HUES6 (cell line): ENCODE data around the gene RAD18.

Experiments used
- H3K27ac ChIP-seq: 2 replicates; pipeline ENCODE4 v1.7.0; 2013; ENCODE audit warnings: low read depth, mild to moderate bottlenecking, low read length, inconsistent platforms
- H3K27me3 ChIP-seq: 2 replicates; pipeline ENCODE4 v1.6.1; 2013; ENCODE audit warnings: low read length; ENCODE audit not compliant: control insufficient read depth, insufficient read depth
- H3K36me3 ChIP-seq: 2 replicates; pipeline ENCODE4 v1.6.1; 2013; ENCODE audit warnings: low read length; ENCODE audit not compliant: control insufficient read depth, insufficient read depth
- H3K4me1 ChIP-seq: 2 replicates; pipeline ENCODE4 v1.6.1; 2013; ENCODE audit warnings: low read length; ENCODE audit not compliant: control insufficient read depth, insufficient read depth
- H3K4me3 ChIP-seq: 2 replicates; pipeline ENCODE4 v1.5.1; 2013; ENCODE audit warnings: low read depth, low read length
- H3K9ac ChIP-seq: one replicate; pipeline ENCODE4 v1.6.1; 2013; ENCODE audit warnings: mild to moderate bottlenecking, low read length
- H3K9me3 ChIP-seq: 2 replicates; pipeline ENCODE4 v1.6.1; 2013; ENCODE audit warnings: low read depth, low read length; ENCODE audit not compliant: control insufficient read depth, insufficient read depth

Gene RAD18

DNA sequence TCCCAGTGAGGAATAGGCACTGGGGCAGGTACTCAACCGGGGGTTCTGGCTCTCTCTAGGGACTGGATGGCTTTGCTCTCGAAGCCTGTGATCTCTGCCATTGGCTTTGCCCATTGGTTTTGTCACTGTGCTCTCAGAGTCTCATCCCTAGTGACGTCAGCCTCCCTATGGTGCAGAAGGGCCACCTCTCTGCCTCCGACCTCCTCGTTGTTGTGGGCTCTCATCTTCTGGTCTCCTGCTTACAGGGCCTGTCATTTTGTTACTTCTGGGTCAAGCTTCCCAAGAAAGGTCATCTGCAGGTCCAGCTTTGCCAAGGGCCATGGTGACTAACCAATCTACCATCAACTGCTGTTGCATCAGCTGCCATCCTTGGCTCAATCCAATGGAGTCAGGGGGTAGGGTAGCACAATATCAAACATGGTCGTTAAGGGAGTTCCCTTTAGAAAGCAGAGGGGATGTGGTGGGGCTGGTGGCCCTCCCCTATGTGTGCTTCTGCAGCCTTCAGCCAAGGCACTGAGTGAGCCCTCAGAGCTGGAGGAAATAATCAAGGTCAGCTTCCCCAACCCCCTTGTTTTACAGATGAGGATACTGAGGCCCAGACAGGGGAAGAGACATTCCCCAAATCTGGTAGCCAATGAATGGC lies 13.4 kb upstream of the RAD18 start:
- Histone ChIP-seq H3K4me3 (no peak overlapping the region), H3K9me3 (peaks cover 9% of the 10 kb centered on the region), H3K4me1 (peaks cover 6% of the 10 kb centered on the region; the same call in 1 of the 2 replicates), H3K9ac (no peak overlapping the region), H3K36me3 (no peaks in the 10 kb centered on the region), H3K27ac (no peak overlapping the region), H3K27me3 (peaks cover 3% of the 10 kb centered on the region; the same call in 1 of the 2 replicates)

DNA sequence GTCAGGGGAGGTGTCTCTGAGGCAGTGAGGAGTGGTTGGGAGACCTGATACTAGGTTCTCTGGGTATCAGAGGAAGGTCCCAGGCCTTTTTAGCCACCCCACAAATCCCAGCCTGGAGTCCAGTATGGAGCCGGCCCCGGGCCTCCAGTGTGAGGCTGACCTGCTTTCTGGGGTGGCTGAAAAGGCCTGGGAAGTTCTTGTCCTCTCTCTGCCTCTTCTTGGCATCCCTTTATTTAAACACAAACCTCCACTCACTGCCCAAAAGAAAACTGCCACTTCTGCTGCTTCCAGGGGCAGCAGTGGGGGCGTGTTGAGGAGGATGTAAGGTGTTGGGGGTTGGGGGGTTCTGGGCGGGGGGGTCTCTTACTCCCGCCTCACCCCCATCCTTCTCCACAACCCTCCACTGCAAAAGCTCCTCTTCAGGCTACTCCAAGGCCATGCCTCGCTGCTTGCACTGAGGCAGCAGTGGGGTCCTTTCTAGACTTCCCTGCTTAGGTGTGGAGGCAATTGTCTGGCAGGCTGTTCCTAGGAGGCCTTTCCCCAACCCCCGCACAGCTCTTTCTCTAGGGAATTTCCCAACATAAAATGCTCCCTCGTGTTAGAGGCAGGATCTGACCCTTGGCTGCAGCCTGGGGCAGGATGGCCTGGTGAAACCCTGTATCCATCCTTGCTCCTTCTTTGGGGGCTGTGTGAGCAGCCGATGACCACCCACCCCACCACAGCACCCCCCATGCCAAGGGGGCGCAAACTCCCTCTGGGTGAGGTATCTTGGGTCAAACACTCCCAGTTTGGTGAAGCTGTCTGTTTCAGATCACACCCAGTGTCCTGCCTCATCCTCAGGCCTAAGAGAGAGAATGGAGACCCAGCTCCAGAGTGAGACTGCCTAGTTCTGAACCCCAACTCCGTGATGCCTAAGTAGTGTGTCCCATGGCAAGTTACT lies 12.1 kb upstream of the RAD18 start:
- Histone ChIP-seq H3K27me3 (peaks cover 9% of the 10 kb centered on the region; the same call in 1 of the 2 replicates), H3K27ac (no peak overlapping the region), H3K4me3 (no peak overlapping the region), H3K9me3 (peaks cover 9% of the 10 kb centered on the region), H3K9ac (no peak overlapping the region), H3K4me1 (peaks cover 6% of the 10 kb centered on the region; the same call in 1 of the 2 replicates), H3K36me3 (no peaks in the 10 kb centered on the region)

DNA sequence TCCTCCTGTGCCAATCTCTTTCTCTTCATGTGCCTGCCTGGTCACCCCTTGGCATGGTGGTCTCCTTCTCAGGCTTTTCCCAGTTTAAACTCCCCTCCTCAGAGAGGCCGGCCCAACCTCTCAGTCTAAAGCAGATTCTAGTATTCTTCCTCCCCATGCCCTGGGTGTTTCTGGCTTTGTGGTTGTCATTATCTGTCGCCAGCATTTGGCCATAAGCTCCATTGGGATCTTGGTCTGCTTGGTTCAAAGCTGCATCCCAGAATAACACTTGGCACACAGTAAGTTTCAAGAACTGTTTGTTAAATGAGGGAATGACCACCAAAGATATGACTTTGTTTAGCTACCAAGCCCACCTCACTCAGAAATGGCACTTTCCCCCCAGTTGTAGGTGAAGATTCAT lies 11.2 kb upstream of the RAD18 start:
- H3K4me1 ChIP-seq, result peaks cover 6% of the 10 kb centered on the region; the same call in 1 of the 2 replicates
- peaks cover 9% of the 10 kb centered on the region; the same call in 1 of the 2 replicates for H3K9me3 ChIP-seq
- no peak overlapping the region for H3K9ac ChIP-seq
- no peak overlapping the region for H3K4me3 ChIP-seq
- no peaks in the 10 kb centered on the region for H3K36me3 ChIP-seq
- no peak overlapping the region for H3K27ac ChIP-seq
- peaks cover 9% of the 10 kb centered on the region; the same call in 1 of the 2 replicates for H3K27me3 ChIP-seq

DNA sequence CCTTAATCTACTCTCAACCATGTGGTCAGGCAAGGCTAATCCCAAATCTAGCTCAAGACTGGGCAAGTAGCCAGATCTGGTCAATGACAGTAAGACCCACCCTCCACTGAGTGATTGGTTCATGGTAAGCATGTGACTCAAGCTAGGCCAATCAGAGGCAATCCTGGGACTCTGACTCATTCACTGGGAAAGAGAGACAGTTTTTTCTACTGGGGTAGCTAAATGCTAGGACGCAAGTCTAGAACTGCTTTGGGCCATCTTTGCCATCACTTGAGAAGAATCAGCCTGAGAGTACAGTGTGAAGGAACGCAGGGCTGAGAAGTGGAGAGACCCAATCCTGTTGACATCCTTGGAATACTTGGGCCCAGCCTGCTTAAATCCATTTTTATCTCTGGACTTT lies 9.4 kb upstream of the RAD18 start:
- H3K9me3 ChIP-seq, result no peaks in the 10 kb centered on the region
- peaks cover 9% of the 10 kb centered on the region; the same call in 1 of the 2 replicates for H3K27me3 ChIP-seq
- H3K9ac ChIP-seq, result no peak overlapping the region
- H3K36me3 ChIP-seq, result no peaks in the 10 kb centered on the region
- peaks cover 6% of the 10 kb centered on the region; the same call in 1 of the 2 replicates for H3K4me1 ChIP-seq
- no peak overlapping the region for H3K27ac ChIP-seq
- no peak overlapping the region for H3K4me3 ChIP-seq

DNA sequence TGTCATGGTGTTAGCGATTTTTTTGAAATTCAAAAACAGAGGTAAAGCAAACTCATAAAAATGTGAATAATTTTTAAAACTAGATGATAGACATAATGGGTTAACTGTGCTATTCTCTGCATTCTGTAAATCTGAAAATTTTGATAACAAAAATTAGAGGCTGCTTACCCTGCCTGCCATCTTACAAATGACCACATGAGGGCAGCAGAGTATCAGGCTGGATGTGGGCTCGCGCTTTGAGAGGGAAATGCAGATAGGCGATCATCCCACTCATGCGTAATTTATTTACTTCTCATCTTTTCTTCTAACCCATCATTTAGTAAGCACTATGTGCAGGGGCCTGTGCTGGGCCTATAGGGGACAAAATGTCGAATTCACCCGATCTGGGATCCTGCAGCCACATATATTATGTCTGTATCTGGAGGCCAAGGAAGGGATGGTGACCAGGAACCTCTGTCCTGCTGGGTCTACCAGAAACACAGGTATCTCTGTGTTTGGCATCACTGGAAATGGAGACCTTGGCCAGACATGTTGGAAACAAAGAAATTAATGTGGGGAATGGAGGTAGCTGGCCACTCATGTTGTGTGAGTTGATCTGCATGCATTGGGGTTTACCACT lies 7.8 kb upstream of the RAD18 start:
- H3K4me3 ChIP-seq, result no peak overlapping the region
- H3K36me3 ChIP-seq, result no peaks in the 10 kb centered on the region
- H3K27me3 ChIP-seq, result peaks cover 9% of the 10 kb centered on the region; the same call in 1 of the 2 replicates
- no peaks in the 10 kb centered on the region for H3K9me3 ChIP-seq
- no peak overlapping the region for H3K27ac ChIP-seq
- H3K9ac ChIP-seq, result no peak overlapping the region
- peaks cover 6% of the 10 kb centered on the region; the same call in 1 of the 2 replicates for H3K4me1 ChIP-seq

GRCh38 chr3:8969241-8969640 lies 6.0 kb upstream of the RAD18 start:
- Histone ChIP-seq H3K9me3 (no peaks in the 10 kb centered on the region), H3K9ac (no peak overlapping the region)

GRCh38 chr3:8968375-8968882 lies 5.2 kb upstream of the RAD18 start:
- Histone ChIP-seq H3K4me1 (peaks cover 24% of the 10 kb centered on the region), H3K27me3 (peaks cover 9% of the 10 kb centered on the region; the same call in 1 of the 2 replicates), H3K36me3 (no peaks in the 10 kb centered on the region), H3K4me3 (no peak overlapping the region), H3K27ac (no peak overlapping the region), H3K9me3 (no peaks in the 10 kb centered on the region), H3K9ac (no peak overlapping the region)

More at GRCh38 chr3:8969241-8969640, 6.0 kb upstream of the RAD18 start:
- H3K36me3 ChIP-seq, result no peaks in the 10 kb centered on the region
- no peak overlapping the region for H3K27ac ChIP-seq
- peaks cover 9% of the 10 kb centered on the region; the same call in 1 of the 2 replicates for H3K27me3 ChIP-seq
- no peak overlapping the region for H3K4me3 ChIP-seq
- peaks cover 16% of the 10 kb centered on the region for H3K4me1 ChIP-seq

GRCh38 chr3:8967553-8967952 lies 4.3 kb upstream of the RAD18 start:
- Histone ChIP-seq H3K27ac (no peak overlapping the region), H3K27me3 (peaks cover 9% of the 10 kb centered on the region; the same call in 1 of the 2 replicates), H3K36me3 (no peaks in the 10 kb centered on the region), H3K4me1 (peaks cover 24% of the 10 kb centered on the region), H3K9ac (no peak overlapping the region), H3K9me3 (no peaks in the 10 kb centered on the region), H3K4me3 (no peak overlapping the region)

- no peak overlapping the region for H3K4me3 ChIP-seq
- H3K9me3 ChIP-seq, result no peaks in the 10 kb centered on the region
- H3K4me1 ChIP-seq, result peaks cover 31% of the 10 kb centered on the region
- no peak overlapping the region for H3K27ac ChIP-seq
- H3K9ac ChIP-seq, result no peak overlapping the region
- peaks cover 8% of the 10 kb centered on the region; the same call in 1 of the 2 replicates for H3K27me3 ChIP-seq
- H3K36me3 ChIP-seq, result no peaks in the 10 kb centered on the region
Measured at GRCh38 chr3:8966820-8967348, 3.6 kb upstream of the RAD18 start.

DNA sequence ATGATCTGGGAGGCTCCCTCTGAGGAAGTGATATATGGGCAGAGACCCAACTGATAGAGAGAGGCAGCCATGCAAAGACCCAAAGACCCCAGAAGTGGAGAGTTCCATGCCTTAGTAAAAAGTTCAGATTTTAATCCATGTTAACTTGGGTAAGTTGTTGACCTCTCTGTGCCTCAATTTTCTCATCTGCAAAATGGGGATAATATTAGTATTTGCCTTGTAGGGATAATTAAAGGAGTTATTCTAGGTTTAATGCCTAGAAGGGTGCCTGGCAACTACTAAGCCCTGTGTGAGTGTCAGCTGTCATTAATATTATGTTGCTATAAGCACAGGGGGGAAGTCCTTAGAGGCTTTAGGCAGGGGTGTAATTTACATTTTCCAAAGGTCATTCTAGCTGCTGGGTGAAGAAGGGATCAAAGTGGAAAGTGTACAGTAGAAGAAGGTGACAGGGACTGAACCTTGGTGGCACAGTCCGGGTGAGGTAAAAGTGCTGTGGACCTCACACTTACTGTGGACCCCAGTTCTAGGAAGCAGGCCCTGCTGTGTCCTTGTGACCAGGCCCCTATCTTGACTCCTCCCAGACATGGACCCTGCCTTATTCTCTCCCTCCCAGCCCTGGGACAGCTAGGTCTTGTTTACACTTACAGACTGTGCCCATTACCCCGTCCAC lies 3.0 kb upstream of the RAD18 start:
- no peak overlapping the region for H3K9ac ChIP-seq
- H3K27me3 ChIP-seq, result peaks cover 2% of the 10 kb centered on the region; the same call in 1 of the 2 replicates
- peaks cover 31% of the 10 kb centered on the region for H3K4me1 ChIP-seq
- no peaks in the 10 kb centered on the region for H3K9me3 ChIP-seq
- H3K27ac ChIP-seq, result peak overlapping the region; percentile 97; the same call in 1 of the 2 replicates
- no peaks in the 10 kb centered on the region for H3K36me3 ChIP-seq
- no peak overlapping the region for H3K4me3 ChIP-seq
